K562 (cell line): ENCODE results near the gene NSDHL.

Experiments
- CTCF ChIP-seq, 3 experiments: IDR thresholded peaks in 2 of 3; conservative IDR thresholded peaks in 1 of 3; 2 replicates each; pipeline ENCODE4 v1.5.1; 2011 to 2012; ENCODE audit warnings: low read length in 3 of 3, mild to moderate bottlenecking in 3 of 3, control low read depth in 2 of 3, improper control_type of control experiment in 1 of 3, inconsistent platforms in 1 of 3, low read depth in 1 of 3, mixed read lengths in 1 of 3, moderate library complexity in 1 of 3; ENCODE audit not compliant: insufficient read depth in 2 of 3
- FOXP1 ChIP-seq: sonication (generic); formaldehyde crosslinking; IDR thresholded peaks from 2 replicates; pipeline ENCODE4 v1.8.0; 2022; ENCODE audit warnings: mild to moderate bottlenecking, missing genetic modification reagents
- MXI1 ChIP-seq: IDR thresholded peaks from 2 replicates; pipeline ENCODE4 v1.6.1; 2011; ENCODE audit warnings: low read depth, mild to moderate bottlenecking, improper control_type of control experiment, low read length
- POLR2A ChIP-seq: fragments of 450-650 bp; conservative IDR thresholded peaks from 2 replicates; pipeline ENCODE4 v1.6.1; 2016
- THRA ChIP-seq: fragments of 450-650 bp; IDR thresholded peaks from 2 replicates; pipeline ENCODE4 v1.6.1; 2017; ENCODE audit warnings: mild to moderate bottlenecking, moderate library complexity
- YY1 ChIP-seq, 3 experiments: IDR thresholded peaks; 2 replicates each; pipeline ENCODE4 v1.6.1; 2011; ENCODE audit warnings: low read length in 2 of 3, mild to moderate bottlenecking in 2 of 3, moderate library complexity in 2 of 3, borderline replicate concordance in 1 of 3, control low read depth in 1 of 3, low read depth in 1 of 3; ENCODE audit not compliant: insufficient read depth in 3 of 3, insufficient replicate concordance in 2 of 3, control insufficient read depth in 1 of 3, insufficient read length in 1 of 3; ENCODE audit errors: extremely low read depth in 1 of 3

GRCh38 chrX:152818356-152818755 is 12.5 kb upstream of the NSDHL start:
- TF ChIP-seq THRA (no peak), MXI1 (no peak), CTCF (IDR thresholded peaks at IDR 0.05 in 2 of 3, conservative IDR thresholded peaks at IDR 0.05 in 1 of 3; ENCODE audit: insufficient read depth in 2 of 3, low read depth in 1 of 3, low read length in 3 of 3) (no peak), POLR2A (no peak), FOXP1 (CRISPR knock-in tag) (no peak), YY1 (IDR thresholded peaks at IDR 0.05; ENCODE audit: borderline replicate concordance in 1 of 3, control insufficient read depth in 1 of 3, extremely low read depth in 1 of 3, insufficient read depth in 3 of 3, insufficient read length in 1 of 3, insufficient replicate concordance in 2 of 3, low read depth in 1 of 3, low read length in 2 of 3) (no peak)
